AG10803 (cell line): ENCODE data around the gene PCGF3.

ENCODE experiments used
- DNase-seq: peaks from one replicate; pipeline ENCODE4 v3.0.0; 2010; ENCODE audit warnings: low read depth
- H3K4me3 ChIP-seq: 2 replicates; pipeline ENCODE4 v1.5.1; 2011; ENCODE audit warnings: mild to moderate bottlenecking, low read length, control low read depth
- CTCF ChIP-seq: conservative IDR thresholded peaks from 2 replicates; pipeline ENCODE4 v1.5.1; 2011; ENCODE audit warnings: mild to moderate bottlenecking, low read length, control low read depth, inconsistent platforms

Gene PCGF3

GRCh38 chr4:788006-788635 lies 82.5 kb downstream of the PCGF3 start:
- no peak for TF ChIP-seq CTCF
- no peak for DNase-seq
- H3K4me3 ChIP-seq, result no peak overlapping the region

DNA sequence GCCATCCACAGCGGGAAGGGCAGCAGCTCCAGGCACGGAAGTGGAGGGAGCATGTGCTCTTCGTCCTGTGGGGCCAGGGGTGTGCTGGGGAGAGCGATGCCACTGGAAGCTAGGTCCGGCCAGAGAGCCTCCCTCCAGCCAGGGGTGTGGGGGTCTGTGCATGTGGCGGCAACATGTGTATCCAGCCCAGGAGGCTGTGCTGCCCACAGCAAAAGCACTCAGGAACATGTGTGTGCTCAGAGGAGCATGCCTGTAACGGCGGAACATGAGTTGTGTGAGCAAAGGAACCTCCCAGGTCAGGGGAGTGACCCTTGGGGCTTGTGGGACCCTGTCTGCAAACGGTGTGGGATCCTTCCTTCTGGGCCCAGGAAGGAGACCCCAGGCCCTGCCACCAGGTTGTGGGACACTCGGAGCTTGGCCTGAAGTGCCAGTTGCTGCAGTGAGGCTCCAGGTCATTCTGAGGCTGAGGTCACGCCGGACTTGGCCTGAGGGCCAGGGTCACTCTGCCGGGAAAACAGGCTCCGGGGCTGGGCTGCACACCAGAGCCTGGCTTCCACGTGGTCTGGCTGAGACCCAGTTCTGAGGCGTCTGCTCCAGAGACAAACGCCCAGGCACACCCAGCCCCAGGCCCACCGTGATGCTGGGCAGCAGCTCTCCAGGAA lies 83.1 kb downstream of the PCGF3 start:
- H3K4me3 ChIP-seq, result no peak overlapping the region
- TF ChIP-seq CTCF, result no peak
- DNase-seq, result no peak

- DNase-seq, result no peak
- H3K4me3 ChIP-seq, result no peak overlapping the region
- TF ChIP-seq CTCF, result no peak
Observed at GRCh38 chr4:789571-790465, 84.2 kb downstream of the PCGF3 start.

GRCh38 chr4:790466-790820 lies 84.8 kb downstream of the PCGF3 start:
- H3K4me3 ChIP-seq, result no peak overlapping the region
- no peak for DNase-seq
- TF ChIP-seq CTCF, result no peak

DNA sequence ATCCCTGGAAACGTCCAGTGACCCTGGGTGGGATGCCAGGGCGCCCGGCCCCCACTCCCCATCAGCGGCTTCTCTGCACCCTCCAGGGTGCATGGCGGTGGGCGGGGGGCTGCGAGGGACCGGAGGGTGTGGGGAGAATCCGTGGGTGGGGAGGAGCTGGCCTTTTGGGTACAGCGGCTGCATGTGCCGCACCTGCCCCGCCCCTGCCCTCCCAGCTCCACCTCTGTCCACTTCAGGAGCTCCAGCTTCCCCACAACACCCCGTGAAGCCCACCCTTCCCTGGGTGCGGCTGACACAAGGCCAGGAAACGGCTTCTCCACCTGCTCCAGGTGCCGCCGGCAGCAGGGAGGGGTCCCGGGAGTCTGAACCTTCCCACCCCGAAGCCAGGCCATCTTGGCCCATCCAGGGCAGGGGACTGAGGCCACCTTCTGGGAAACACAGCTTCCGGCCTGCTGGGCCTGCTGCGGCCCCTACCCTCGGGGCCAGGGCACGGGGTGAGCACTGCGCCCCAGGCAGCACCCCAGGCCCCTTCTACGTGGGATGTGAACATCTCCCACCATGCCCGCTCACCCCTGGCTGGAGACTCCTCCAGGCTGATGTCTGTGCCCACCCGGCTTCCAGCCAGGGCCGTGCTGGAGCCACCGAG lies 85.7 kb downstream of the PCGF3 start:
- DNase-seq, result no peak
- no peak overlapping the region for H3K4me3 ChIP-seq

More for the DNA sequence above, 85.7 kb downstream of the PCGF3 start:
- no peak for TF ChIP-seq CTCF
